ENCODE results near the gene GPR108.

DNA sequence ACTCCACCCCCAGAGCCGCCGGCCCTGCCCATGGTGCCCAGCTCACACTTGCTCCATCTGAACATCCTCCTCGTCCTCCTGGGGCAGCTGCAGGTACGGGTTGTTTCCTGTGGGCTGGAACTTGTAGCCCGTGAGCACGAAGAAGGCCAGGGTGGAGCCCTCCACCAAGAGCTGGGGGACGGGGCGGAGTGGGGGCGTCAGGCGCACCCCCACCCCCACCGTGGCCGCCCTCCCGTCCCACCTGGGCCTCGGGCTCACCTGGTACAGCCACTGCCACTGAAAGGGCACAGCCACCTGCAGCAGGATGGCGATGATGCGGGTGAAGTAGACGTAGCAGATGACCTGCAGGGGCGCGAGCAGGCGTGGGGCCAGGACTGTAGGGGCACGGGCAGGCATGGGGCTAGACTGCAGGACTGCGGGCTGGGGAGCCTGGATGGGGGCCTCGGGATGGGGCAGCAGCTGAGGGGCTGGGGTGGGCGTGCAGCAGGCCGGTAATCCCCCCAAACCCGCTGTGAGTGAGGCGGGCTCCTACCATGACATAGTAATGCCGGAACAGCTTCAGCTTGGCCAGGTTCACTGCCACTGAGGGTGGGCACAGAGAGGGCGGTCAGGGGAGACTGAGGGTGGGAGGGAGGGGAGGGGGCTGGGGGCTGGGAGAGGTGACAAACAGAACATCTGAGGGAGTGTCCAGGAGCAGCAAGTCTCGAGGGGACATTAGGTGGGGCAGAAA lies 6.3 kb downstream of the GPR108 start:
- TF ChIP-seq, protein P1, sequence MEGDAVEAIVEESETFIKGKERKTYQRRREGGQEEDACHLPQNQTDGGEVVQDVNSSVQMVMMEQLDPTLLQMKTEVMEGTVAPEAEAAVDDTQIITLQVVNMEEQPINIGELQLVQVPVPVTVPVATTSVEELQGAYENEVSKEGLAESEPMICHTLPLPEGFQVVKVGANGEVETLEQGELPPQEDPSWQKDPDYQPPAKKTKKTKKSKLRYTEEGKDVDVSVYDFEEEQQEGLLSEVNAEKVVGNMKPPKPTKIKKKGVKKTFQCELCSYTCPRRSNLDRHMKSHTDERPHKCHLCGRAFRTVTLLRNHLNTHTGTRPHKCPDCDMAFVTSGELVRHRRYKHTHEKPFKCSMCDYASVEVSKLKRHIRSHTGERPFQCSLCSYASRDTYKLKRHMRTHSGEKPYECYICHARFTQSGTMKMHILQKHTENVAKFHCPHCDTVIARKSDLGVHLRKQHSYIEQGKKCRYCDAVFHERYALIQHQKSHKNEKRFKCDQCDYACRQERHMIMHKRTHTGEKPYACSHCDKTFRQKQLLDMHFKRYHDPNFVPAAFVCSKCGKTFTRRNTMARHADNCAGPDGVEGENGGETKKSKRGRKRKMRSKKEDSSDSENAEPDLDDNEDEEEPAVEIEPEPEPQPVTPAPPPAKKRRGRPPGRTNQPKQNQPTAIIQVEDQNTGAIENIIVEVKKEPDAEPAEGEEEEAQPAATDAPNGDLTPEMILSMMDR (IDR thresholded peaks at IDR 0.05; ENCODE audit: low read depth, low read length, missing input control), result no peak
- no peak for TF ChIP-seq JUND (IDR thresholded peaks at IDR 0.05)
- TF ChIP-seq GABPA (IDR thresholded peaks at IDR 0.05 in 1 of 2, conservative IDR thresholded peaks at IDR 0.05 in 1 of 2), result no peak
- no peak for TF ChIP-seq HNF4A (conservative IDR thresholded peaks at IDR 0.05)
- TF ChIP-seq YY1 (IDR thresholded peaks at IDR 0.05), result no peak
- no peak for TF ChIP-seq RXRA (IDR thresholded peaks at IDR 0.05)
- TF ChIP-seq, protein P2, sequence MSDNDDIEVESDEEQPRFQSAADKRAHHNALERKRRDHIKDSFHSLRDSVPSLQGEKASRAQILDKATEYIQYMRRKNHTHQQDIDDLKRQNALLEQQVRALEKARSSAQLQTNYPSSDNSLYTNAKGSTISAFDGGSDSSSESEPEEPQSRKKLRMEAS (IDR thresholded peaks at IDR 0.05), result no peak
- TF ChIP-seq TAF1 (conservative IDR thresholded peaks at IDR 0.05), result no peak
- TF ChIP-seq, protein P3, sequence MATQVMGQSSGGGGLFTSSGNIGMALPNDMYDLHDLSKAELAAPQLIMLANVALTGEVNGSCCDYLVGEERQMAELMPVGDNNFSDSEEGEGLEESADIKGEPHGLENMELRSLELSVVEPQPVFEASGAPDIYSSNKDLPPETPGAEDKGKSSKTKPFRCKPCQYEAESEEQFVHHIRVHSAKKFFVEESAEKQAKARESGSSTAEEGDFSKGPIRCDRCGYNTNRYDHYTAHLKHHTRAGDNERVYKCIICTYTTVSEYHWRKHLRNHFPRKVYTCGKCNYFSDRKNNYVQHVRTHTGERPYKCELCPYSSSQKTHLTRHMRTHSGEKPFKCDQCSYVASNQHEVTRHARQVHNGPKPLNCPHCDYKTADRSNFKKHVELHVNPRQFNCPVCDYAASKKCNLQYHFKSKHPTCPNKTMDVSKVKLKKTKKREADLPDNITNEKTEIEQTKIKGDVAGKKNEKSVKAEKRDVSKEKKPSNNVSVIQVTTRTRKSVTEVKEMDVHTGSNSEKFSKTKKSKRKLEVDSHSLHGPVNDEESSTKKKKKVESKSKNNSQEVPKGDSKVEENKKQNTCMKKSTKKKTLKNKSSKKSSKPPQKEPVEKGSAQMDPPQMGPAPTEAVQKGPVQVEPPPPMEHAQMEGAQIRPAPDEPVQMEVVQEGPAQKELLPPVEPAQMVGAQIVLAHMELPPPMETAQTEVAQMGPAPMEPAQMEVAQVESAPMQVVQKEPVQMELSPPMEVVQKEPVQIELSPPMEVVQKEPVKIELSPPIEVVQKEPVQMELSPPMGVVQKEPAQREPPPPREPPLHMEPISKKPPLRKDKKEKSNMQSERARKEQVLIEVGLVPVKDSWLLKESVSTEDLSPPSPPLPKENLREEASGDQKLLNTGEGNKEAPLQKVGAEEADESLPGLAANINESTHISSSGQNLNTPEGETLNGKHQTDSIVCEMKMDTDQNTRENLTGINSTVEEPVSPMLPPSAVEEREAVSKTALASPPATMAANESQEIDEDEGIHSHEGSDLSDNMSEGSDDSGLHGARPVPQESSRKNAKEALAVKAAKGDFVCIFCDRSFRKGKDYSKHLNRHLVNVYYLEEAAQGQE (IDR thresholded peaks at IDR 0.05), result no peak
- TF ChIP-seq, protein P4, sequence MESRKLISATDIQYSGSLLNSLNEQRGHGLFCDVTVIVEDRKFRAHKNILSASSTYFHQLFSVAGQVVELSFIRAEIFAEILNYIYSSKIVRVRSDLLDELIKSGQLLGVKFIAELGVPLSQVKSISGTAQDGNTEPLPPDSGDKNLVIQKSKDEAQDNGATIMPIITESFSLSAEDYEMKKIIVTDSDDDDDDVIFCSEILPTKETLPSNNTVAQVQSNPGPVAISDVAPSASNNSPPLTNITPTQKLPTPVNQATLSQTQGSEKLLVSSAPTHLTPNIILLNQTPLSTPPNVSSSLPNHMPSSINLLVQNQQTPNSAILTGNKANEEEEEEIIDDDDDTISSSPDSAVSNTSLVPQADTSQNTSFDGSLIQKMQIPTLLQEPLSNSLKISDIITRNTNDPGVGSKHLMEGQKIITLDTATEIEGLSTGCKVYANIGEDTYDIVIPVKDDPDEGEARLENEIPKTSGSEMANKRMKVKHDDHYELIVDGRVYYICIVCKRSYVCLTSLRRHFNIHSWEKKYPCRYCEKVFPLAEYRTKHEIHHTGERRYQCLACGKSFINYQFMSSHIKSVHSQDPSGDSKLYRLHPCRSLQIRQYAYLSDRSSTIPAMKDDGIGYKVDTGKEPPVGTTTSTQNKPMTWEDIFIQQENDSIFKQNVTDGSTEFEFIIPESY (IDR thresholded peaks at IDR 0.05), result no peak
- TF ChIP-seq, protein P5, sequence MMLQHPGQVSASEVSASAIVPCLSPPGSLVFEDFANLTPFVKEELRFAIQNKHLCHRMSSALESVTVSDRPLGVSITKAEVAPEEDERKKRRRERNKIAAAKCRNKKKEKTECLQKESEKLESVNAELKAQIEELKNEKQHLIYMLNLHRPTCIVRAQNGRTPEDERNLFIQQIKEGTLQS (IDR thresholded peaks at IDR 0.05), result no peak
